IPS DF 4.7 (cell line): ENCODE measurements around the gene ATP8B3.
"Not testable (repeated sequence)": the region's sequence is repeated elsewhere in the genome, so short reads cannot be mapped to it uniquely, and the experiment has no call there.

Experiments used
- DNase-seq: peaks from one replicate; pipeline ENCODE4 v3.0.0-alpha.2; 2013; ENCODE audit warnings: low spot score; ENCODE audit errors: extremely low read depth

ATP8B3 gene

DNA sequence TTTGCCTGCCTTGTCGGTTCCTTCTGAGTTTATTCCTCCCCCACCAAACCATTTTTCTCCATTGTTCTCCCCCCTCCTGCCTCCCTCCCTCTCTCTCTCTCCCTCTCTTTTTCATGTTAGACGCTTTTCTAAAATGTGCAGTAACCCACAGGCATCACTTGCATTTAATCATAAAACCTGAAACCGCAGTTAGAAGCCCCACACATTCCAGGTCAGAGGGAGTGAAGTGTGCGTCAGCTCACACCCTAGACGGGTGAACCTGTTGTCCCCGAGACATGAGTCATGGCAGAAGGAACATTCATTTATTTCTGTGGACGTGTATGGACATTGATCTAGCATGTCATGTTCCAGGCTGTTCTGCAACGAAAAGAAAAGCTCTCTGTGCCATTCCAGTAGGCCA, 38.9 kb downstream of the ATP8B3 start:
- DNase-seq = no peak

DNA sequence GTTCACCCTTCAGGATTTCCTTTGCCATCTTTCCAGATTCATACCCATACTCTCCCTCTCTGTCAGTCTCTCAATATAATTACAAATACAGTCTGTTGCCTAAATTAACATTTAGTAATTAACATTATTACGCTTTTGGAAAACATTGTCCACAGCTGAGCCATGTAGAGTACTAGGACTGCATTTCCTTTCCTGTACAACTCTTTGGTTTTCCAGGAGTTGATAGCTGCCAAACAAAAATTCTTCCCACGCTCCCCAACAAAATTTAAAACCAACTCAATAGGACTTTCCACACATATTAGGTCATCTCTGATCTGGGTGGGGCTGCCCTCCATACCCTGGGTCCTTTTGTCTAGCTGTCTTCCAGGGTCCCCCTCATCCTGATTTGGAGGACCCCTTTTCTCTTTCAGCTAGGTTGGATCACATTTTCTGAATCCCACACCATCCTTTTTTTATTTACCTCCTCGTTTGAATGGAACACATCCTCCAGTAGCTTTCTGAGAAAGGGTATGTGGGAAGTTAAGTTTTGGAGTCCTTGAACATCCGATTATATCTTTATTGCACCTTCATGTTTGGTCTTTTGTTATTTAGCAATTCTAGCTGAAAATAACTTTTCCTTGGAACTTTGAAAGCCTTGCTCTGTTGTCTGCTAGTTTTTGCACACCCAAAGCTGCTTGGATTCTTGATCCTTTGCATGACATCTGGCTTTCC, 41.1 kb downstream of the ATP8B3 start:
- DNase-seq = no peak

DNA sequence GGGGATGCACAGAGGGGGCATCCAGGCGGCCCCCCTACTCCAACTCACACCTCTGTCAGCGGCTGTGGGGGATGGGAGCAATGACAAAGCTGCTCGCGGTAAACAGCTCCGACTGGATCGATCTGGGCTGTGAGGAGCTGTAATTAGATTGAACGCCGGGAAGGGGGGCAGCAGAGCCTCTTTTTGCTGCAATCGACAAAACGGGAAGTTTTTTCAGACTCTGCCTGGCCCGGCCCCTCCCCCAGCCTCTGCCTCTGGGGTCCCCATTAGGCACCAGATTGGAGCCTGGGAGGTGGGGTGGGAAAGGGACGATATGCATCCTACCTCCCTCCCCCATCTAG, 42.5 kb downstream of the ATP8B3 start:
- DNase-seq = no peak

DNA sequence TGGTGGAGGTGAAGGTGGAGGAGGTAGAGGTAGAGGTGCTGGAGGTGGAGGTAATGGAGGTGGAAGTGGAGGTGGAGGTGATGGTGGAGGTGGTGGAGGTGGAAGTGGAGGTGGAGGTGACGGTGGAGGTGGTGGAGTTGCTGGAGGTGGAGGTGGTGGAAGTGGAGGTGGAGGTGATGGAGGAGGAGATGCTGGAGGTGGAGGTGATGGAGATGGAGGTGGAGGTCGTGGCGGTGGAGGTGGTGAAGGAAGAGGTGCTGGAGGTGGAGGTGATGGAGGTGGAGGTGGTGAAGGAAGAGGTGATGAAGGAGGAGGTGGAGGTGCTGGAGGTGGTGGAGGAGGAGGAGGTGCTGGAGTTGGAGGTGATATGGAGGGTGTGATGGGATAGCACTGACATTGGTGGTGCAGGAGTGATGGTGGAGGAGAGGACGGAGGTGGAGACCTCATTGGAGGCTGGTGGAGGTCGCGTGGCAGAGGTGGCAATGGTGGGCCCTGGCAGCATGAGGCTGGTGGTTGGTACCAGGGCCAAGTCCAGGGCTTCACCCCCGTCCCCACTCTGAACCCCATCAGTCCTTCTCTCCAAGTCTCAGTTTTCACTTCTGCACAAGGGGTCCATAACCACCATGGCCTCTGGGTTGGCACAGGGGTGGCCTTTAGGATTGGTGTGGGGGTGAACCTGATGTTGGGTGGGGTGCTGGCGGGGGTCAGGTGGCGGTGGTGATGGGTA, 43.0 kb downstream of the ATP8B3 start:
- no peak for DNase-seq

DNA sequence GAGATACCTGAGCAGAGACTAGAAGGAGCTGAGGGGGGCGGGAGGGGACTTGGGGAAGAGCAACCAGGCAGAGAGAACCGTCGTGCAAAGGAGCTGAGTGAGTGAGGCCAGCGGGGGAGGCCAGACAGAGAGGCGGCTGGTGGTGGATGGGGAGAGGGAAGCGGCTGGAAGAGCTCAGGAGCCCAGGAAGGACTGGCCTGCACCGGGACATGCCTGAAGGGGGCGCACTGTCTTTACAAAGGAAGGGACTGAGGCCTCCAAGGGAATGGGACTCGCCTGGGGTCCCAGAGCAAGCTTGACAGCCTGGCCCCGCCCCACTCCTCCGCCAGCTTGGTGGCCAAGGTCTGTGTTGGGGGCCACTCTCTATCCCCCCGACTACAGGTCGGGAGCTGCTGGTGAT, 43.8 kb downstream of the ATP8B3 start:
- DNase-seq = no peak

DNA sequence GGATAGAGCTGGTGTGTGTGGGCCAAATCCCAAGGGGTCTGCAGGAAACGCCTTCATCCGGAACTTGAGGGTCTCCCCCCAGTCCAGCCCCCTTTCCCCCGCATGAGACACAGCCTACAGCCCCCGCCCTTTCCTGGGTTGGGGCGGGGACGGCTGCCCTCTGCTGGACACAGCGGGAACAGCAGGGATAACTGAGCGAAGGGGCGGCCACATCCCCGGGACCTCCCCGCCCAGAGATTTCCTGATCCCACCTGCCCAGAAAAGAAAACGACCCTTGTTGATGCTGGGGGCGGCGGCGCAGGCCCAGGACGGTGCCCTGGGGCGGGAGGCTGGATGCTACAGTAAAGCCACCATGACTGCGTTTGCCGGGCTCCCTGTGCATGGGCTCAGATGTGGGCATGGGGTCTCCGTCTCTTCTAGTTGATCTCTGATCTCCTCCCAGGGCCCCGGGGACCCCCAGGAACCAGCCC, 44.6 kb downstream of the ATP8B3 start:
- no peak for DNase-seq

DNA sequence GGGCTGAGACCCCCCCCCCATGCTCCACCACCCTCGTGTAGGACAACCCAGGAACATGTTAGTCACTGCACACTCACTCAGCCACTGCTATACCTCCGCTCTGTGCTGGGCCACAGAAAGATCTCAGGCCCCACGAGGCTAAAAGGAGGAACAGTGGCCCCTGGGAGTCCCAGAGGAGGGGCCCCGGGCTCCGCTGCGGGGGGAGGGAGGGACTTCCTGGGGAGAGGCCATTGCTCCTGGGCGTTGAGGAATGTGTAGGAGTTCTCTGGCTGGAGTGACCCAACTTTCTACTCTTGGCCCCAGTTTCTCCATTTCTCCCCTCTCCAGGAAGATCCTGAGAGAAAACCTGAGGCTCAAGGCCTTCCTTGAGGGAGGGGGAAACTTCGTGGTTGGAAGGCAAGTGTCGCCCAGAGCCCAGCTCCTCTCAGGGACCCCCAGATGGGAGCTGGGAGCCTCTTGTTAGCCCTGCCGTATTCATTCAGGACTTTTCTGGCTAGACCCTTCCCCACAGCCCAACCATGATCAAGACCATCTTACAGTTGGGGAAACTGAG, 45.2 kb downstream of the ATP8B3 start:
- DNase-seq = no peak

DNA sequence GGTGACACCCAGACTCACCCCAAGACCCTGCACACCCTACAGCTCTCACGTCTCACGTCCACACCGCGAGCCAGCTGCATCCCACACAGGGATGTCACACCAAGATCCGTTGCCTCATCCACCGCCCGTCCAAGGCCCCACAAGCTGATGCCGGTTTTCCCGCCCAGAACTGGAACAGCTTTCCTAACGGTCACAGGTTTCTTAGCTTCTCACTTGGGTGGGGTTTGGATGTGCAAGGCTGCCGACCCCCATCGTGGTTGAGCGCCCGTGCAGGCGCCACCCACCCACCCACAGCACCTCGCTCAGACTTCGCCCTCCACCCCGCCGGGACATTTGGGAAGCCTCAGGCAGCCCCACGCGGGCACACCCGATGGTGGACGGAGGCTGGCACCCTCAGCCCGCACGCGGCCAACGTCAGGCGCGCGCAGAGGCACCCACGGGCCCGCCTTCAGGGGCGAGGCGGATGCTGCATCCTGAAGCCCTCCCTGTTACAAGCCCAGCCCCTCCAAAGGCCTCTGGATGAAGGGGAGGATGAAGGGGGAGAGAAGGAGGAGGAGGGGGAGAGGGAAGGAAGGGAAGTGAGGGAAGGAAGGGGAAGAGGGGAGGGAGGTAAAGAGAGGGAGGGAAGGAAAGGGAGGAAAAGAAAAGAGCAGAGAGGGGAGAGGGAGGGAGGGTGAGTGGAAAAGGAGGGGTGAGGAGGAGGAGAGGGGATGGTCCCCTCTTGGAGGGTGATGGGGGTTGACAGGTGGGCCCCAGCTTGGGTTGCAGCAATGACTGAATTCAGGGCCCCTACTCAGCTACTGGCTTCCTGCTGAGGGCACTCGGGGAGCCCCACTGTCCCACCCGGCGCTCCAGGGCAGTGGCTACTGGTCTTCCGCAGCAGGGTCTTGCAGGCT, 45.9 kb downstream of the ATP8B3 start:
- no peak for DNase-seq

DNA sequence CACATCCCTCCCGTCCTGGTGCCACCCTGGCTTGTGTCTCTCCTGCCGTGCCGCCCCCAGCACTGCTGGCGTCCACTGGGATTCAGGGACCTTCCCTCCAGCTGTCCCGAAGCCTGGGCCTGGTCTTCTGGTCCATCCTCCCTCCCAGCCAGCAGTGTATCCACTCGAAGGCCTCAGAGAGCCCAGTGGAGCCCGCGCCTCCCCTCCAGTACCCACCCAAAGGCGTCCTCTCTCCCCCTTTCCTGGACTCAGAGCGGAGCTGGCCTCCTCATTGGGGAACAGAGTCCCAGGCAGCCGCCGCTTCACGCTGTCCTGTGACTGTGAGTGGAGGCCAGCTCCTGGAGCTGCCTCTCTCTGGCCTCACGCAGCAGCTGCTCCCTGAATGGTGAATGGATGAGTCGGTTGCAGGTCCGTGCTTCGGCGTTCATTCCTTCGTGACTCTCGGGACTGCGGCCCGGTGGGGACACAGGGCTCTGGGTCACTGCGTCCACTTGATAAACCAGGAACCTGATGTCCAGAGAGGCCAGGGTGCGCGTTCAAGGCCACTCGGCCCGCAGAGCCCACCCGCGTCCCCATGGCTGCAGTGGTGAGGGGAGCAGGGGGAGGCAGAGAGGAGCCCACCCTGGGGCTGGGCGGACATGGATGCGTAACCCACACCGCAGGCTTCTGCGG, 46.7 kb downstream of the ATP8B3 start:
- DNase-seq = no peak

DNA sequence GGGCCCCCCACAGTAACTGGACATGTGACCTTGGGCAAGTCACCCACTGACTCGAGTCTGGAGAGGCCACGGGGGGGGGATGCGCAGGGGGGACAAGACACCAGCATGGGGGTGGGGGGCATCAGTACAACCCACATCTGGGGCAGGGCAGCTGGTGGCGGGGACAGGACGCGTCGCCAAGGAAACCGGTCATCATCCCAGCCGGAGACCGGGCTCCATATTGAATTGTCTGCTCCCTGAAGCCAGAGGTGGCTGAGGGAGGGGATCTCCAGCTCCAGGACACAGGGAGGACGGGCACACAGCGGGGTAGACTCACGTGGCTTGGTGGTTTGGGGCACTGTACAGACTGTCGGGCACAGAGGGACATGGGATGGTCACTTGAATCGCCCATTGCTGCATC, 47.3 kb downstream of the ATP8B3 start:
- DNase-seq = no peak

DNA sequence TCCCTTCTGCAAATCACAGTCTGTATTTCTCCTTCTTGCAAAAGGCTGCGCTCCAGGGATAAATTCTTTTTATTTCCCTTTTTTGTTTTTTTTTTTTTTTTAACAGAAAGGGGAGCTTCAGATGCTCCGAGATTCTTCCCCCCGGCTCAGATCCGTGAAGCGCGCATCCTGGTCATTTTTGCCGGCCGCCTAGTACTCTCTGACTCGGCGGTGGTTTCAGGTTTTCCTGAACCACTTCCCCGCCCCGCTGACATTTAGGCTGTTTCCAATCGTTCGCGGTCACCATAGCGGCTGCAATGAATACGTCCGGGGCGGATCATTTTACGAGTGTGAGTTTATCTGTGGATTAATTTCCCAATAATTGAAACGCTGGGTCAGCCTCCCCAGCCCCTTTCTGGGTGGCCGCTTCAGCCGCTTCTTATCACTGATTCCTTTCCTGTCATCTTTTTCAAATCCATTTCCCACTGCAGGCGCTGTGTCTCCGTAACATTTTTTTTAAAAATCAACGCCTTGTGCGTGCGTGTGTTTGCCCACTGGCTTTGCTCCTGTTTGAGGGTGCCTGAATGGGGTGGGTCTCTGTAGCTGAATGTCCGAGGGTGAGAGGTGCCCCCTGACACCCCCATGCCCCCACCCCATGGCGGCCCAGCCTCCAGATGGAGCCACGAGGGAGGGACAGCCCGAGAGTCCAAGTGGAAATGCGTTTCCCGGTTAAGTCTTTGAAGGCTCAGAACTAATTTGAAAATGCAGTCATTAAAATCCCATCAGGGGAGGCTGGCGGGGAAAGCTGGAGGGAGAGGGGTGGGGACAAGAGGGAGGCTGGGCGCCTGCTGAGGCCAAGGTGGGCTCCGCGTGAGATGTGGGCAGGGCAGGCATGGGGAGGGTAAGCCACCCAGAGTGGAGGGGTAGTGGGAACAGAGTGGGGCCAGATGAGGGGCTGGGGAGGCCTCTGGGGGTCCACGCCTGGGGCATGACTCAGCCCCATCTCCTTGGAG, 48.1 kb downstream of the ATP8B3 start:
- DNase-seq = no peak

DNA sequence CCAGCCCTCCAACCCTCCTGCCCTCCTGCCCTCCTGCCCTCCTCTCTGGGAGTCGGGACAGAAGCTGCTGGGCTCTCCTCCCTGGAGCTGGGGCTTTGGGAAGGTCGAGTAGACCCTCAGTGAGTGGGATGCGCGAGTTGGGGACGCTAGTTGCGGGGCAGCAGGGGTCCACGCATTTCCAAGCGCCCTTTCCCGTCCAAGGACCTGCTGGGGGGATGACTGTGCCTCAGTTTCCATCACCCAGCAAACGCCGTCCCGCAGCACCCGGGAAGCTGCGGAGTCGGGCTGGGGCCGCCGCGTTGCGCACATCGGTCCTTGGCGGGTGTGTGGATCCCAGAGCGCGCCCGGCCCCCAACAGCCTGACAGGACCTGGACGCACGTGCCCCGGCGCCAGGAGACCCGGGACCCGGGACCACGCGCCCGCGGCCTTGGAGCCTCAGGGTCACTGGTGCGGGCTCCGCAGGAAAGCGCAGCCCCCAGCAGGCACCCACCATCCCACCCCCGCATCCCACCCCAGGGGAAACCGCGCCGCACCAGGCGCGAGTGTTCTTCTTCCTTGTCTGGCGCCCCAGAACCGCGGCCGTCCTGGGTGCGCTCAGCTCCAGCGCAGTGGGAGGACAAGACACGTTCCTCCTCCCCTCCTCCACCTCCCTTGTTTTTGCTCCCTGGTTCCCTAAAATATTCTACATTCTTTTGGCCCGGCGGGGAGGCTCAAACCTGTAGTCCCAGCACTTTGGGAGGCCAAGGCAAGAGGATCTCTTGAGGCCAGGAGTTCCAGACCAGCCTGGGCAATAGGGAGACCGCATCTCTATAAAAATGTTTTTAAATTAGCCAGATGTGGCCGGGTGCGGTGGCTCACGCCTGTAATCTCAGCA, 49.6 kb downstream of the ATP8B3 start:
- no peak for DNase-seq

DNA sequence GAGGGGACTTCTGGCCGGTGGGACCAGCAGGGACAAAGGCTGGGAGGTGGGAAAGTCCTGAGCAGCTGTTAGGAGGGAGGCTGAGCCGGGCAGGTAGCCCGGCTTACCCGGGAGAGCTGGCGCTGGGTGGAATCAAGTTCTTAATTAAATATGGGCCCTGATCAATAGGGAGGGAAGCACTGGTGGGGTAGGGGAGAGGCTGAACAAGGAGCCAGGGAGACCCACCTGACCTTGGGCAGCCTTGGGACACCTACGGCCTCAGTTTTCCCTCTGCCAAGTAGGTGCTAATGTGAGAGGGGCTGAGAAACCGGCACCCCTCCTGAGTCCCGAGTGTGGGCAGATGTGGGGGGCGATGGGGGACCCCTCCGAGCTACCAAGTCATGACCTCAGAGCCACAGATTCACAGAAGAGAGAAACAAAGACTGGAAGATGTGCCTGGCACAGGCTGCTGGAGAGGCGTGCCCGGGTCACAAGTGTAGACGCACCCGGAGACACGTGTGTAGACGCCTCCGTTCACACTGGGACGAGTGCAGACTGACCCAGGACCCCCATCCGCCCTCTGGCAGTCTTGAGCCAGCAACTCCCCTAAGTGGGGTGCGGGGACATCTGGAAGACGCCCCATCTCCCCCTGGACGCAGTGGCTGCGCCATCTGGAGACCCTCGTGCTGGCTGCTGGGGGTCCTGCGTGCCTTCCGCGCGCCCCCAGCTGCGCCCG, 50.4 kb downstream of the ATP8B3 start:
- no peak for DNase-seq

DNA sequence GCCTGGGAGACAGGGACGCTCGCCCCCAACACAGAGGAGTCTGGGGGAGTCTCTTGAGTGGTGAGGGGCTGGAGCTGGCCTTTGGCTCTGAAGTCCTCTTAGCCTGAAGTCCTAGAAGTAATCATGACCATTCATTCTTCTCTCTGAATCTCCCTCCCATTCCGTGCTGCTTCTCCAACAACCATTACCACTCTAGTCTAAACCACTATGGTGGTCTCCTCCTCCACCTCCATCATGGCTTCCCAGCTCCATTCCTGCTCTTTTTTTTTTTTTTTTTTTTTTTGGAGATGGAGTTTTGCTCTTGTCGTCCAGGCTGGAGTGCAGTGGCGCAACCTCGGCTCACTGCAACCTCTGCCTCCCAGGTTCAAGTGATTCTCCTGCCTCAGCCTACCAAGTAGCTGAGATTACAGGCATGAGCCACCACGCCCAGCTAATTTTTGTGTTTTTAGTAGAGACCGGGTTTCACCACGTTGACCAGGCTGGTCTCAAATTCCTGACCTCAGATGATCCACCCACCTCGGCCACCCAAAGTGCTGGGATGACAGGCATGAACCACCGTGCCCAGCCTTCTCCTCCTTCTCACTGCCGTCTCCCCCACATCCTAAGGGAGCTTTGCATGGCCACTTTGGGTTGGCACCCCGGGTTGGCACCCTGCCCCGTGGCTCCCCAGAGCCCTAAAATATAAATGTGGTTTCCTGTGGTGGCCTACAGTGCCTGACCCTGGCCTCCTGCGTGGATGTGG, 51.1 kb downstream of the ATP8B3 start:
- not testable (repeated sequence) for DNase-seq

DNA sequence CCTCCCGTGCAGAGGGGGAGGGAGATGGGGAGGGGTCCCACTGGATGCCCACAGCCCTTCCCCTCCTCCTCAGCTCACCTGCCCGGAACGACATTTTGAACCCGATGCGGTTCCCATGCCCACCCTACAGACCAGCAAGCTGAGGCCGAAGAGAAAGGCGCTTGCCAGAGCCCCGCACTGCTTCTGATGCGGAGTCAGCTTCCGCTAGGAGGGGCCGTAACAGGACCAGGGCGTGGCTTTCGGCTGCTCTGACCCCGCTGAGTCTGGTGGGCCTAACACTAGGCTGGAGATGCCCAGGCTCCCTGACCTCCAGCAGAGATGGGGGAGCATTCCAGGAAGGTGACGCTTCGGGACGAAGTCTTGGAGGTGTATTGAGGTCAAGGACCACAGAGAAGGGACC, 52.1 kb downstream of the ATP8B3 start:
- no peak for DNase-seq

DNA sequence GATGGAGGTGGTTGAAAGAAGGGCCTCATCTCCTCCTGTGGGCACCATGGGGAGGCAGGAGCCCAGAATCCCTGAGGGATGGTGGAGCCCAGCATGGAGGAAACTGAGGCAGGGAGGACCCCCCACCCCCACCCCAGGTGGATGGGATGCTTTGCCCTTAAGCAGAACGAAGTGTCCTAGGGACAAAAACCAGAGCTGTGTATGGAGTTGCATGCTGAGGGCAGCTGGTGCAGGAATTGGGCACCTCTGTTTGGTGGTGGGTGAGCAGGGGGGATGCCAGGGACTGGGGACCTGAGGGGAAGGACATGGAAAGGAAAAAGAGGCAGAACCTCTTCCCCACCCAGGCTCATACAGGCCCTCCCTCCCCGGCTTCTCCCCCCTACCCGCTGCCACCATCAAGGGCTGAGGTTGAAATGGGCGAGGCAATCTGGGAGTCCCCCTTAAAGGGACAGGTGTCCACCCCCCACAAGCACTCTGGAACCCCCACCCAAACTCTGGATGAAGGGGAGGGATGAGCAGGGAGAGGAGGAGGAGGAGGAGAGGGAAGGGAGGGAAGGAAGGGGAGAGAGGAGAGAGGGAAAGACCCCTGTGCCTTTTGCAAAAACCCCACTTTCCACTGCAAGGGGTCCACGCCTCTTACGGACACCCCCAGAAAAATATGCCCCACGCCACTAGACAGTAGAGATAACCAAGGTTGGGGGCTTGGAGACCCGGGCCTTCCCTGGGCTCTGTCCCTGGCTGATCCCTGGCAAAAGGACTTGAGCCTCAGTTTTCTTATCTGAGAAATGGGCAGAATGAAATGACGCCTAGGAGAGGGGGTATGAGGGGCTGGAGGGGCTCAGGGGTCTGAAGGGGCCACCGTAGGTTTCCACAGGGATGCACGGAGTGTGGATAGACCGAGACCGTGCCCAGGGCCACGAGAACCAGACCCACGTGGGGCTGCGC, 52.8 kb downstream of the ATP8B3 start:
- DNase-seq = no peak

DNA sequence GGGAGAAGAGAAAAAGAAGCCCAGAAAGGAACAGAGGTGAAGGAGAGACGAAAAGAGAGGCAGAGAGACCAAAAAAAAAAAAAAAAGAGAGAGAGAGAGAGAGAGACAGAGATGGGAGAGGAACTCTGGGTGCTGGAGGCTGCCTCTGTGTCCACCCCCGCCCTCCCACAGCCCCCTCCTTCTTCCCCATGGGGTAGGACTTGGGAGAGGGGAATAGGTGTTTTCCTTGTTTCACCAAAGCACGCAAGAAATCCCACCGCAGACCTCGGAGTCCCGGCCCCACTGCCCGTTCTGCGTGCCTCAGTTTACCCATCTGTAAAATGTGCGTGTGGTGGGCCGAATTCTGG, 53.9 kb downstream of the ATP8B3 start:
- no peak for DNase-seq
